ENCODE measurements around the gene ZNF594. TPM values are rescaled to one million over a fixed set of nuclear protein-coding genes. Genes with fewer than 3 reads are reported as not detected.
"Not testable (repeated sequence)": the region's sequence is repeated elsewhere in the genome, so short reads cannot be mapped to it uniquely, and the experiment has no call there.

Gene ZNF594
- total RNA-seq, 1 experiment from 2014 or later, result 12.5 TPM

- TF ChIP-seq CTCF (conservative IDR thresholded peaks at IDR 0.05), result no peak
- no peaks in the 10 kb centered on the region for H3K9me3 Mint-ChIP-seq
- H3K14ac ChIP-seq (ENCODE audit: insufficient read depth, low read length), result no peak overlapping the region
- no peak overlapping the region for H2BK5ac ChIP-seq (ENCODE audit: insufficient read length, low read length)
- no peaks in the 10 kb centered on the region for H4K20me1 ChIP-seq (ENCODE audit: control insufficient read depth, insufficient read depth, insufficient read length)
- H3K36me3 Mint-ChIP-seq (ENCODE audit: insufficient read depth in 1 of 3, low read depth in 3 of 3), result no peaks in the 10 kb centered on the region
- no peaks in the 10 kb centered on the region; the same call in 1 of the 2 replicates for H3K27me3 Mint-ChIP-seq (ENCODE audit: low read depth)
- H3K9me3 ChIP-seq (ENCODE audit: control insufficient read depth, low read depth, low read length), result no peaks in the 10 kb centered on the region
- no peak overlapping the region for H4K8ac ChIP-seq (replicated peaks; ENCODE audit: insufficient read length, low read depth, low read length)
- WGBS (ENCODE audit: extremely low coverage, insufficient read length, low lambda C conversion rate), result no CpG with 5 or more reads among the region's 6 CpGs
- H2AFZ ChIP-seq (ENCODE audit: low read length), result no peak overlapping the region
- H2BK20ac ChIP-seq (ENCODE audit: low read depth, low read length, poor library complexity, severe bottlenecking), result no peak overlapping the region
- H3K79me1 ChIP-seq (ENCODE audit: insufficient read depth, low read depth, low read length, poor library complexity, severe bottlenecking), result no peaks in the 10 kb centered on the region
- H2BK12ac ChIP-seq (ENCODE audit: insufficient read length, low read depth, low read length), result no peak overlapping the region
- no peak overlapping the region for H3K56ac ChIP-seq (ENCODE audit: insufficient read length, low read depth, low read length)
- H3K9ac ChIP-seq (ENCODE audit: extremely low read depth, insufficient read length, low read length), result no peak overlapping the region
- H2AK5ac ChIP-seq (ENCODE audit: insufficient read length, low read length), result no peak overlapping the region
- no peaks in the 10 kb centered on the region for H3K23me2 ChIP-seq (ENCODE audit: insufficient read length, low read depth, low read length, poor library complexity, severe bottlenecking)
- H3K4me1 Mint-ChIP-seq, result no peaks in the 10 kb centered on the region
- H4K5ac ChIP-seq (ENCODE audit: insufficient read length, low read depth, low read length), result no peak overlapping the region
- no peak overlapping the region for H3K27ac Mint-ChIP-seq
- no peaks in the 10 kb centered on the region for H3K79me2 ChIP-seq (ENCODE audit: insufficient read depth, low read length)
- H3K4me3 Mint-ChIP-seq, result no peak overlapping the region
- no peak overlapping the region for H3K4ac ChIP-seq (ENCODE audit: low read depth, low read length)
- H3K27ac ChIP-seq (ENCODE audit: insufficient read length, low read depth, low read length), result no peak overlapping the region
- H3K4me2 ChIP-seq (ENCODE audit: insufficient read depth, insufficient read length, low read length), result no peak overlapping the region
- H2BK15ac ChIP-seq (ENCODE audit: low read depth, low read length), result no peak overlapping the region
- no peaks in the 10 kb centered on the region for H3K4me1 ChIP-seq (ENCODE audit: insufficient read depth, low read length)
- H2BK120ac ChIP-seq (ENCODE audit: low read depth, low read length, poor library complexity, severe bottlenecking), result no peak overlapping the region
- no peak overlapping the region for H4K91ac ChIP-seq (ENCODE audit: insufficient read length, low read depth, low read length)
- DNase-seq, result no peak
- no peaks in the 10 kb centered on the region; the same call in 1 of the 2 replicates for H3K27me3 ChIP-seq (ENCODE audit: insufficient read depth, low read length)
- no peak overlapping the region for H3K18ac ChIP-seq (ENCODE audit: insufficient read length, low read depth, low read length)
- no peak overlapping the region for H3T11ph ChIP-seq (ENCODE audit: low read length)
- H3K23ac ChIP-seq (ENCODE audit: insufficient read length, low read depth, low read length), result no peak overlapping the region
These were observed 27.9 kb upstream of the ZNF594 start for GRCh38 chr17:5219536-5219935.

GRCh38 chr17:5217562-5217961 lies 25.9 kb upstream of the ZNF594 start:
- not testable (repeated sequence) for DNase-seq; H3K27ac Mint-ChIP-seq; H2BK5ac ChIP-seq (ENCODE audit: insufficient read length, low read length); H3K18ac ChIP-seq (ENCODE audit: insufficient read length, low read depth, low read length); H2BK20ac ChIP-seq (ENCODE audit: low read depth, low read length, poor library complexity, severe bottlenecking); H3K27me3 Mint-ChIP-seq (ENCODE audit: low read depth); H3K27me3 ChIP-seq (ENCODE audit: insufficient read depth, low read length); H2BK120ac ChIP-seq (ENCODE audit: low read depth, low read length, poor library complexity, severe bottlenecking); H3K4me1 Mint-ChIP-seq; H2AK5ac ChIP-seq (ENCODE audit: insufficient read length, low read length); H3K4me2 ChIP-seq (ENCODE audit: insufficient read depth, insufficient read length, low read length); H4K8ac ChIP-seq (replicated peaks; ENCODE audit: insufficient read length, low read depth, low read length); H3K4ac ChIP-seq (ENCODE audit: low read depth, low read length); H3K4me3 Mint-ChIP-seq; H3K4me1 ChIP-seq (ENCODE audit: insufficient read depth, low read length); H3K9ac ChIP-seq (ENCODE audit: extremely low read depth, insufficient read length, low read length); H4K91ac ChIP-seq (ENCODE audit: insufficient read length, low read depth, low read length); H2BK15ac ChIP-seq (ENCODE audit: low read depth, low read length); H3K27ac ChIP-seq (ENCODE audit: insufficient read length, low read depth, low read length); H2AFZ ChIP-seq (ENCODE audit: low read length); H3K79me2 ChIP-seq (ENCODE audit: insufficient read depth, low read length); H3K14ac ChIP-seq (ENCODE audit: insufficient read depth, low read length); H3T11ph ChIP-seq (ENCODE audit: low read length); H4K5ac ChIP-seq (ENCODE audit: insufficient read length, low read depth, low read length); H3K9me3 Mint-ChIP-seq; H2BK12ac ChIP-seq (ENCODE audit: insufficient read length, low read depth, low read length); H3K36me3 Mint-ChIP-seq (ENCODE audit: insufficient read depth in 1 of 3, low read depth in 3 of 3); H3K9me3 ChIP-seq (ENCODE audit: control insufficient read depth, low read depth, low read length); H3K23ac ChIP-seq (ENCODE audit: insufficient read length, low read depth, low read length); H3K79me1 ChIP-seq (ENCODE audit: insufficient read depth, low read depth, low read length, poor library complexity, severe bottlenecking); H3K56ac ChIP-seq (ENCODE audit: insufficient read length, low read depth, low read length); H3K23me2 ChIP-seq (ENCODE audit: insufficient read length, low read depth, low read length, poor library complexity, severe bottlenecking); H4K20me1 ChIP-seq (ENCODE audit: control insufficient read depth, insufficient read depth, insufficient read length)
- no CpG with 5 or more reads among the region's 5 CpGs for WGBS (ENCODE audit: extremely low coverage, insufficient read length, low lambda C conversion rate)

All from H9 (cell line).